T-helper 1 cell treated with Interleukin-12 subunit alpha and Interleukin-12 subunit beta and Interleukin-4 antibody, amounts not matched to agents 30 μg/mL and 1 μg/mL, for 36 hours (primary cell): ENCODE data around the gene CA10.

Source experiments
- H3K27ac Mint-ChIP-seq: one replicate; pipeline ENCODE4 v1.8.0; 2021; ENCODE audit warnings: mild to moderate bottlenecking, mixed read lengths
- H3K27me3 Mint-ChIP-seq: one replicate; pipeline ENCODE4 v1.8.0; 2021; ENCODE audit warnings: low read depth, mixed read lengths
- H3K36me3 Mint-ChIP-seq: one replicate; pipeline ENCODE4 v1.8.0; 2021; ENCODE audit warnings: low read depth, mixed read lengths
- H3K4me1 Mint-ChIP-seq: one replicate; pipeline ENCODE4 v1.8.0; 2021; ENCODE audit warnings: low read depth, mixed read lengths
- H3K4me3 Mint-ChIP-seq: one replicate; pipeline ENCODE4 v1.8.0; 2021; ENCODE audit warnings: mild to moderate bottlenecking, moderate library complexity, mixed read lengths
- H3K9me3 Mint-ChIP-seq: one replicate; pipeline ENCODE4 v1.8.0; 2021; ENCODE audit warnings: mixed read lengths

CA10 gene

GRCh38 chr17:51736356-51736755 is 422.2 kb downstream of the CA10 start:
- no peaks in the 10 kb centered on the region for H3K36me3 Mint-ChIP-seq
- no peaks in the 10 kb centered on the region for H3K4me1 Mint-ChIP-seq
- H3K4me3 Mint-ChIP-seq, result no peak overlapping the region
- H3K27me3 Mint-ChIP-seq, result peaks cover 25% of the 10 kb centered on the region
- H3K27ac Mint-ChIP-seq, result no peak overlapping the region
- H3K9me3 Mint-ChIP-seq, result no peaks in the 10 kb centered on the region

DNA sequence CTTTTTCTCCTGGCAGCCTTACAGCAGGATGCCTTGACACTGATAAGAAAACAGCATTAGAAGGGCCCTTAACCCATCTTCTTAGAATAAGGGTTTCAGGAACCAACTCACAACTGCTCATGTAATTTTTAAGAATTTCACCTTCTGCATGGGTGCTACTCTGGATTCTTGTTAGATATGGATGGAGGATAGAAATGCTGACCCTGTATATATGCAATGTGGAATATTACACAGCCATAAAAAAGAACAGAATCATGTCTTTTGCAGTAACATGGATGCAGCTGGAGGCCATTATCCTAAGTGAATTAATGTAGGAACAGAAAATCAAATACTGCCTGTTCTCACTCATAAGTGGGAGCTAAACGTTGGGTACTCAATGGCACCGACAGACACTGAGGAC is 423.5 kb downstream of the CA10 start:
- H3K27ac Mint-ChIP-seq, result no peak overlapping the region
- H3K9me3 Mint-ChIP-seq, result no peaks in the 10 kb centered on the region

GRCh38 chr17:51734462-51734861 is 424.1 kb downstream of the CA10 start:
- H3K9me3 Mint-ChIP-seq, result no peaks in the 10 kb centered on the region
- no peak overlapping the region for H3K27ac Mint-ChIP-seq
- no peaks in the 10 kb centered on the region for H3K36me3 Mint-ChIP-seq
- no peaks in the 10 kb centered on the region for H3K4me1 Mint-ChIP-seq
- H3K27me3 Mint-ChIP-seq, result peaks cover 25% of the 10 kb centered on the region
- H3K4me3 Mint-ChIP-seq, result no peak overlapping the region

More for the DNA sequence above, 423.5 kb downstream of the CA10 start:
- Mint-ChIP-seq H3K4me3 (no peak overlapping the region), H3K4me1 (no peaks in the 10 kb centered on the region), H3K36me3 (no peaks in the 10 kb centered on the region), H3K27me3 (peaks cover 25% of the 10 kb centered on the region)

GRCh38 chr17:51733166-51733565 is 425.3 kb downstream of the CA10 start:
- Mint-ChIP-seq H3K27me3 (peaks cover 28% of the 10 kb centered on the region), H3K4me3 (no peak overlapping the region), H3K4me1 (no peaks in the 10 kb centered on the region)

GRCh38 chr17:51731941-51732722 is 426.4 kb downstream of the CA10 start:
- Mint-ChIP-seq H3K4me1 (peaks cover under 1% of the 10 kb centered on the region), H3K27ac (no peak overlapping the region), H3K36me3 (no peaks in the 10 kb centered on the region), H3K27me3 (peaks cover 30% of the 10 kb centered on the region), H3K9me3 (no peaks in the 10 kb centered on the region), H3K4me3 (no peak overlapping the region)

More at GRCh38 chr17:51733166-51733565, 425.3 kb downstream of the CA10 start:
- Mint-ChIP-seq H3K36me3 (no peaks in the 10 kb centered on the region), H3K9me3 (no peaks in the 10 kb centered on the region), H3K27ac (no peak overlapping the region)

DNA sequence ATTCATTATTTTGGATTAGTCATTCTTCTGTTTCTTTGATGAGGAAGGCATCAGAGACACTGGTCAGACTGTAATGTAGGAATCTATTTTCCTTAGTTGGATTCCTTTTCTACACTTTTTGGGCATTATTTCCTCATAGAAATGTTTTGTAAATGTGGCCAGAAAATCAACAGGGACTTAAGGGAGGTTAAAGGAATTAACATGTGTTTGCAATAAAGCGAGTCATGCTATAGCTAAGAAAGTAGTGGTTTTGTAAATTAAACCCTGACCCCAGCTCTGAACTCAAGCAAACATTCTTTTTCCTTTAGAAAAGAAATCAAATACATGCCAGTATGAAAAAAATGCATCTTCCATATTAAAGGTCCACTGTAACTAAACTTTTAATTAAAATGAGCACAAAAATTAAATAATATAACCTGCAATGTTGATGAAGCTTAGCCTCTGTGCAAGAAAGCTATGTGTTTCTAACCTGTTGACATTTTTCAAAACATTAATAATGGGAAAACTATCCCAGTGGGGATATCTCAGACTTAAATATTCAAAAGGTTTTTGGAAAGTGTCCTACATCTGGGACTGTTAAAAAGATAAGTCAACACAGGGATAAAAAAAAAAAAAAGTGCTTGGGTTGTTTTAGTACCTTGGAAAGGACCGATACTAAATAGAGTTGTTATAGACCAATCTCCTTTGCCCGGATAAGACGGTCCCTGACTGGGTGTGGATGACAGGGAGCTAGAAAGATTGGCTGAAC is 428.0 kb downstream of the CA10 start:
- no peak overlapping the region for H3K27ac Mint-ChIP-seq
- peaks cover 3% of the 10 kb centered on the region for H3K4me1 Mint-ChIP-seq
- no peaks in the 10 kb centered on the region for H3K9me3 Mint-ChIP-seq
- H3K27me3 Mint-ChIP-seq, result peaks cover 32% of the 10 kb centered on the region
- no peaks in the 10 kb centered on the region for H3K36me3 Mint-ChIP-seq
- H3K4me3 Mint-ChIP-seq, result no peak overlapping the region

GRCh38 chr17:51725185-51725584 is 433.3 kb downstream of the CA10 start:
- H3K36me3 Mint-ChIP-seq, result no peaks in the 10 kb centered on the region
- H3K4me3 Mint-ChIP-seq, result no peak overlapping the region
- peaks cover 11% of the 10 kb centered on the region for H3K27me3 Mint-ChIP-seq
- peaks cover 4% of the 10 kb centered on the region for H3K9me3 Mint-ChIP-seq
- H3K4me1 Mint-ChIP-seq, result peaks cover 3% of the 10 kb centered on the region
- H3K27ac Mint-ChIP-seq, result no peak overlapping the region

- peaks cover 3% of the 10 kb centered on the region for H3K4me1 Mint-ChIP-seq
- peaks cover 4% of the 10 kb centered on the region for H3K9me3 Mint-ChIP-seq
- H3K27me3 Mint-ChIP-seq, result peaks cover 11% of the 10 kb centered on the region
- H3K36me3 Mint-ChIP-seq, result no peaks in the 10 kb centered on the region
- no peak overlapping the region for H3K27ac Mint-ChIP-seq
- H3K4me3 Mint-ChIP-seq, result no peak overlapping the region
These were observed 434.4 kb downstream of the CA10 start for GRCh38 chr17:51724043-51724580.

DNA sequence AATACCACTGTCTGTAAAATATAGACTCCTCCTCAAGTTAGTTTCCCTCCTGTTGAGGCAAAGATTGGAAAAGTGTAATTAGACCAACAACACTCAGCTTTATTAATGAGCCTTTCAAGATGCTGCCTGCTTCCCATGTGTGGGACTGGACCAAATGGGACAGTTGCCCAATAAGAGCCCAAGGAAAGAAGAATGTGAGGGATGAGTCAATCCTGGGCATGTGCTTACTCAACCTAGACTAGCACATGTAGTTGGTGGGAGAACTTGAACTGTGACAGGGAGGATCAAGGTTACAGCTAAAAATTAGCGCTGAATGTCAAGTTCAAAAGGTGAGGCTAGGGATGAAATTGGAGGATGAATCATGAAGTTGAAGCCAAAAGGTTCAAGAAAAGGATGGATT is 435.5 kb downstream of the CA10 start:
- H3K4me1 Mint-ChIP-seq, result peaks cover 3% of the 10 kb centered on the region
- peaks cover 7% of the 10 kb centered on the region for H3K27me3 Mint-ChIP-seq
- H3K27ac Mint-ChIP-seq, result no peak overlapping the region
- H3K4me3 Mint-ChIP-seq, result no peak overlapping the region
- no peaks in the 10 kb centered on the region for H3K36me3 Mint-ChIP-seq
- peaks cover 4% of the 10 kb centered on the region for H3K9me3 Mint-ChIP-seq

DNA sequence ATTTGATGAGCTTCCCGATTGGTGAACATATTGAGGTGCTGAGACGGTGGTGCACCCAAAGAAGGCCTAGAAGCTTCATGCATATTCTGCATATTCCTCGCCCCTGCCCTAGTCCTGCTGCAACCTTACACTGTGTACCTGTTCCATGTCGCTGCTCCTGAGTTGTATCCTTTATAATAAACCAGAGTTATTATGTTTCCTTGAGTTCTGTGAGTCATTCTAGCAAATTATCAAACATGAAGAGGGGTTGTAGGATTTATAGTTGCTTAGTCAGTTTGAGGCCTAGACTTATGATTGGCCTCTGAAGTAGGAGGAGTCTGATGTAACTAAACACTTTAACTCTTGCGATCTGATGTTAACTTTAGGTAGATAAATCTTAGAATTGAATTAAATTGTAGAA is 436.8 kb downstream of the CA10 start:
- peaks cover 4% of the 10 kb centered on the region for H3K27me3 Mint-ChIP-seq
- H3K9me3 Mint-ChIP-seq, result peaks cover 4% of the 10 kb centered on the region
- no peaks in the 10 kb centered on the region for H3K4me1 Mint-ChIP-seq
- no peaks in the 10 kb centered on the region for H3K36me3 Mint-ChIP-seq
- no peak overlapping the region for H3K27ac Mint-ChIP-seq
- no peak overlapping the region for H3K4me3 Mint-ChIP-seq

DNA sequence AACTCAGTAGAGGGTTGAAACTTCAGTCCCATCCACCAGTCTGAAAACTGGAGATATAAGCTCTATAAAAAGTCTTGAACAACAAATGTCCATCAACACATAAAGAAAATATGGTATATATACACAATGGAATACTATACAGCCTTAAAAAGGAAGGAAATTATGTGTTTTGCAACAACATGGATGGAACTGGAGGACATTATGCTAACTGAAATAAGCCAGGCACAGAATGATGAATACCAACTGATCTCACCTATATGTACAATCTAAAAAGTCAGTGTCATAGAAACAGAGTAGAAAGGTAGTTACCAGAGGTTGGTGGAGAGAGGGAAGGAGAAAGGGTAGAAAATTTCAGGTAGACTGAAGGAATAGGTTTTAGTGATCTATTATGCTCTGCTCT is 438.1 kb downstream of the CA10 start:
- Mint-ChIP-seq H3K9me3 (peaks cover 4% of the 10 kb centered on the region), H3K4me1 (no peaks in the 10 kb centered on the region), H3K27me3 (peaks cover 4% of the 10 kb centered on the region), H3K27ac (no peak overlapping the region), H3K4me3 (no peak overlapping the region), H3K36me3 (no peaks in the 10 kb centered on the region)

- H3K27ac Mint-ChIP-seq, result no peak overlapping the region
- H3K36me3 Mint-ChIP-seq, result no peaks in the 10 kb centered on the region
- H3K4me3 Mint-ChIP-seq, result no peak overlapping the region
- H3K27me3 Mint-ChIP-seq, result peaks cover 4% of the 10 kb centered on the region
- H3K9me3 Mint-ChIP-seq, result peaks cover 4% of the 10 kb centered on the region
- H3K4me1 Mint-ChIP-seq, result no peaks in the 10 kb centered on the region
These were observed 439.5 kb downstream of the CA10 start for GRCh38 chr17:51718983-51719382.

DNA sequence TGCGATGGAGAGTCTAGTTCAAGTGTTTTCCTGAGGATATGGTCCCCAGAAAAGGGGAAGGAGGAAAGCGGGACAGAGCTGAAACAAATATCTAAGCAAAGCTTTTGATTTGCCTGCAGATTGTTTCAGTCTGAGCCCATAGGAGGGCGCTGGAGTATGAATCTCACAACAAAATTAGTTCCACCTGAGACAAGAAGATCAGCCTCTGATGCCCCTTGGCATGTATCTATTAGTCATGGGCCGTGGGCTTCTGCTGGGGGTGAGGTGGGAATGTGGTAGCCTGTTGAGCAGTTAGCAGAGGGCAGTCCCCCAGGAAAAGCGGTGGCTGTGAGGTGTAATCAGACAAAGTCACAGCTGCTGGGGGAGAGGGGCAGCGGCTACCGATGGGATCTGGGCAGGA is 446.9 kb downstream of the CA10 start:
- Mint-ChIP-seq H3K27ac (no peak overlapping the region), H3K36me3 (no peaks in the 10 kb centered on the region), H3K4me3 (no peak overlapping the region), H3K27me3 (peaks cover 10% of the 10 kb centered on the region), H3K9me3 (no peaks in the 10 kb centered on the region), H3K4me1 (no peaks in the 10 kb centered on the region)

GRCh38 chr17:51710634-51710979 is 447.9 kb downstream of the CA10 start:
- H3K9me3 Mint-ChIP-seq, result no peaks in the 10 kb centered on the region
- no peaks in the 10 kb centered on the region for H3K4me1 Mint-ChIP-seq
- no peak overlapping the region for H3K27ac Mint-ChIP-seq
- H3K4me3 Mint-ChIP-seq, result no peak overlapping the region
- no peaks in the 10 kb centered on the region for H3K36me3 Mint-ChIP-seq
- H3K27me3 Mint-ChIP-seq, result peaks cover 10% of the 10 kb centered on the region
